CD14-positive monocyte (primary cell): ENCODE results near the gene BPHL. TPM values are rescaled to one million over a fixed set of nuclear protein-coding genes. Genes with fewer than 3 reads are reported as not detected.

Experiments used
- DNase-seq, 3 donors: peaks; one replicate each; pipeline ENCODE4 v3.0.0-alpha.2; 2011 to 2022
- H2AFZ ChIP-seq: 2 replicates; pipeline ENCODE4 v1.6.0; 2012; ENCODE audit warnings: mild to moderate bottlenecking, low read depth, low read length, inconsistent platforms; ENCODE audit not compliant: insufficient read depth, poor library complexity, severe bottlenecking
- H3K27ac ChIP-seq, 2 donors: 1 replicate in 1 of 2; 2 replicates in 1 of 2; pipeline ENCODE4 v1.5.1; 2012 to 2013; ENCODE audit warnings: low read length in 2 of 2, control low read depth in 1 of 2, inconsistent platforms in 1 of 2, low read depth in 1 of 2, mild to moderate bottlenecking in 1 of 2
- H3K27me3 ChIP-seq, 2 donors: one replicate each; pipeline versions ENCODE4 v1.6.0 to v1.6.1; 2011 to 2013; ENCODE audit warnings: low read length in 2 of 2; ENCODE audit not compliant: control insufficient read depth in 2 of 2, insufficient read depth in 2 of 2
- H3K36me3 ChIP-seq, 2 donors: replicated peaks in 1 of 2; 1 replicate in 1 of 2; 2 replicates in 1 of 2; pipeline versions ENCODE4 v1.5.1 to v1.6.1; 2012 to 2013; ENCODE audit warnings: low read length in 2 of 2, control low read depth in 1 of 2, inconsistent platforms in 1 of 2, mild to moderate bottlenecking in 1 of 2; ENCODE audit not compliant: insufficient read depth in 2 of 2, control insufficient read depth in 1 of 2
- H3K4me1 ChIP-seq, 2 donors: 1 replicate in 1 of 2; 2 replicates in 1 of 2; pipeline versions ENCODE4 v1.5.1 to v1.6.1; 2012 to 2013; ENCODE audit warnings: low read length in 2 of 2, control low read depth in 1 of 2, inconsistent platforms in 1 of 2, mild to moderate bottlenecking in 1 of 2, moderate library complexity in 1 of 2; ENCODE audit not compliant: insufficient read depth in 2 of 2, control insufficient read depth in 1 of 2
- H3K4me2 ChIP-seq: replicated peaks from 2 replicates; pipeline ENCODE3; 2012; ENCODE audit warnings: low read length, moderate library complexity, mild to moderate bottlenecking; ENCODE audit not compliant: poor library complexity, severe bottlenecking; ENCODE audit errors: extremely low read depth
- H3K4me3 ChIP-seq, 3 experiments: fragments of 200-600 bp in 1 of 3; sonication (generic) in 1 of 3; replicated peaks in 1 of 3; 1 replicate in 2 of 3; 2 replicates in 1 of 3; pipeline ENCODE4 v1.5.1; 2011 to 2013; ENCODE audit warnings: low read length in 3 of 3, mild to moderate bottlenecking in 3 of 3, control low read depth in 2 of 3, low read depth in 2 of 3, inconsistent platforms in 1 of 3, moderate library complexity in 1 of 3
- H3K79me2 ChIP-seq: 2 replicates; pipeline ENCODE4 v1.6.0; 2012; ENCODE audit warnings: mild to moderate bottlenecking, control low read depth, inconsistent platforms, low read length, moderate library complexity; ENCODE audit not compliant: insufficient read depth
- H3K9ac ChIP-seq: 2 replicates; pipeline ENCODE4 v1.6.0; 2017; ENCODE audit warnings: low read length, mild to moderate bottlenecking; ENCODE audit not compliant: insufficient read depth, poor library complexity, severe bottlenecking
- H3K9me3 ChIP-seq, 2 donors: replicated peaks in 1 of 2; 1 replicate in 1 of 2; 2 replicates in 1 of 2; pipeline versions ENCODE4 v1.5.1 to v1.6.1; 2012 to 2013; ENCODE audit warnings: low read length in 2 of 2, control low read depth in 1 of 2; ENCODE audit not compliant: control insufficient read depth in 1 of 2, insufficient read depth in 1 of 2
- H4K20me1 ChIP-seq: 2 replicates; pipeline ENCODE4 v1.6.0; 2012; ENCODE audit warnings: mild to moderate bottlenecking, low read length, control low read depth, moderate library complexity; ENCODE audit not compliant: insufficient read depth
- H3K27ac Mint-ChIP-seq, 7 donors: one replicate each; pipeline ENCODE4 v1.8.0; 2020; ENCODE audit warnings: mild to moderate bottlenecking in 7 of 7, mixed read lengths in 7 of 7, moderate library complexity in 6 of 7, inconsistent platforms in 2 of 7
- H3K27me3 Mint-ChIP-seq, 3 donors: one replicate each; pipeline ENCODE4 v1.8.0; 2021 to 2022; ENCODE audit warnings: low read depth in 3 of 3, mild to moderate bottlenecking in 3 of 3, mixed read lengths in 3 of 3, moderate library complexity in 3 of 3, inconsistent platforms in 1 of 3
- H3K36me3 Mint-ChIP-seq, 2 donors: one replicate each; pipeline ENCODE4 v1.8.0; 2020; ENCODE audit warnings: mixed read lengths in 2 of 2, inconsistent platforms in 1 of 2, mild to moderate bottlenecking in 1 of 2
- H3K4me1 Mint-ChIP-seq: one replicate; pipeline ENCODE4 v1.8.0; 2020; ENCODE audit warnings: mild to moderate bottlenecking, mixed read lengths
- H3K4me3 Mint-ChIP-seq, 2 donors: one replicate each; pipeline ENCODE4 v1.8.0; 2020; ENCODE audit warnings: mild to moderate bottlenecking in 2 of 2, mixed read lengths in 2 of 2, moderate library complexity in 1 of 2
- H3K9me3 Mint-ChIP-seq, 7 donors: one replicate each; pipeline ENCODE4 v1.8.0; 2020 to 2022; ENCODE audit warnings: mixed read lengths in 7 of 7, mild to moderate bottlenecking in 6 of 7, moderate library complexity in 6 of 7, inconsistent platforms in 2 of 7
- CTCF ChIP-seq: fragments of 200-600 bp; IDR thresholded peaks from one replicate; pipeline ENCODE4 v1.8.0; 2022; ENCODE audit warnings: antibody characterized with exemption, mild to moderate bottlenecking
- WGBS: methylation state at CpG from one replicate; pipeline ENCODE4 v1.1.5; 2013; ENCODE audit warnings: missing lambda C conversion rate; ENCODE audit not compliant: insufficient coverage; 5-methylcytosine and 5-hydroxymethylcytosine counted together
- intact Hi-C, 2 donors: fragments of 100-400 bp; cut with micrococcal nuclease; formaldehyde crosslinking; loops; one replicate each; pipeline versions ENCODE4 v1.15.0 to v1.15.1; 2023
- polyA minus RNA-seq: library from RNA; depleted of rRNA, polyadenylated mRNA; stranded (reverse); fragments of >200 nt; gene quantifications from 2 replicates; pipeline ENCODE4 v1.2.3, GENCODE V29; 2012
- polyA plus RNA-seq, 3 donors: library from polyadenylated mRNA; depleted of rRNA in 1 of 3; unstranded in 2 of 3; stranded (reverse) in 1 of 3; fragments of 300-500 nt in 2 of 3; fragments of >200 nt in 1 of 3; fragmentation: Illumina TruSeq in 2 of 3; gene quantifications; 1 replicate in 2 of 3; 2 replicates in 1 of 3; pipeline ENCODE4 v1.2.3, GENCODE V29; 2012 to 2021
- total RNA-seq, 12 experiments: library from RNA in 1 of 12; stranded (reverse) in 1 of 12; fragments of 120-200 nt in 1 of 12; gene quantifications; one replicate each; pipeline ENCODE4 v1.2.4 and lab custom pipeline; 2013 to 2026; ENCODE audit warnings: mixed read lengths in 6 of 12, inconsistent platforms in 1 of 12

Gene BPHL
- total RNA-seq (2013), result 5.1 TPM
- polyA plus RNA-seq, result 1 to 10 TPM; 4.6 to 7.8 (median 5.9) TPM
- polyA minus RNA-seq, result 1.5 and 1.9 TPM in 2 replicates
- 1.0 to 5.9 (median 2.2) reads per million in 11 experiments for total RNA-seq (lab: John Stamatoyannopoulos, UW)

DNA sequence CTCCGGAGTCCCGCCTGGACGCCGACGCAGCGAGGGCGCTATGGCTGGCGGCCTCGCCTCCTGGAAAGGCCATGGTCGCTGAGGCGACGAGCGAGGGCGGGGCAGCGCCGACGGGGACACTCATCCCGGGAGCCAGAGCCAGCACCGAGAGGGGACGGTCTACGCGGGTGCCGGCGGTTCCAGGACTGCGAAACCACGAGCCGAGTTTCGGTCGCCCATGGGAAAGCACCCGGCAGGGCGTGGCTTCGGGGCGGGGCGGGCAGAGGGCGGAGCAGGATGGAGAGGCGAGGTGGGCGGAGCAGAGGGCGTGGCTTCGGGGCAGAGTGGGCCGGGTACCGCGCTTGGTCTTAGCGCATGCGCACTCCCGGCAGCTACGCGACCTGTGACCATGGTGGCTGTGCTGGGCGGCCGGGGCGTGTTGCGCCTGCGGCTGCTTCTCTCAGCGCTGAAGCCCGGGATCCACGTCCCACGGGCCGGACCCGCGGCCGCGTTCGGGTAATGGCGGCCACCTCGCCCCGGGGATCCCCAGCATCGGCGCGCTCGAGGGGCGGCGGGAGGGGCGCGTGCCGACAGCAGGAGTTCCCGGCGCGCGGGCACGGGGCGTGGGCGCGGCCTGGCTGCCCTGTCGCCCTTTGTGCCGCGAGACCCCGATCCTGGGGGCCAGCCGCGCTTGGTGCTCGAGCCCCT lies at the start of gene BPHL:
TSS of gene BPHL (plus strand) at position 359 of the 687 bp plus-strand sequence. CDS start at position 389, 30 bp downstream.
- Mint-ChIP-seq H3K27ac (peak within 1 kb of the TSS; percentile 86 to 97 (median 93)), H3K36me3 (peaks cover 20 to 22% of the 10 kb centered on the region in 2 donors), H3K4me1 (peaks cover 31% of the 10 kb centered on the region), H3K4me3 (peak within 1 kb of the TSS; percentile 83 to 92), H3K27me3 (peaks cover 3 to 10% (median 4%) of the 10 kb centered on the region in 3 donors), H3K9me3 (no peaks in the 10 kb centered on the region)
- Histone ChIP-seq H3K27me3 (no peaks in the 10 kb centered on the region), H3K4me2 (peak within 1 kb of the TSS; percentile 92), H3K4me1 (peaks cover 18 to 24% of the 10 kb centered on the region in 2 donors), H3K79me2 (no peaks in the 10 kb centered on the region), H4K20me1 (peaks cover 11% of the 10 kb centered on the region), H2AFZ (peak within 1 kb of the TSS; percentile 98), H3K27ac (peak within 1 kb of the TSS; percentile 87 to 89), H3K9ac (peak within 1 kb of the TSS; percentile 84), H3K36me3 (peaks cover 11 to 21% of the 10 kb centered on the region in 2 donors), H3K9me3 (no peaks in the 10 kb centered on the region), H3K4me3 (peak within 1 kb of the TSS; percentile 57 to 83 (median 62))
- intact Hi-C loops, result loop anchor here (2.0 to 5.0 kb wide), 6 partner anchors 44 to 1884 kb away; partner anchors contain the start of genes PSMG4 (in 2 of the 2), RIPK1 (in 2 of the 2) and RPP40 (in 1 of the 2)
- WGBS, result under 1% methylated on average over 89 of the region's 89 CpGs
- TF ChIP-seq CTCF, result no peak
- peak; percentile 96 to 99 (median 97) for DNase-seq

DNA sequence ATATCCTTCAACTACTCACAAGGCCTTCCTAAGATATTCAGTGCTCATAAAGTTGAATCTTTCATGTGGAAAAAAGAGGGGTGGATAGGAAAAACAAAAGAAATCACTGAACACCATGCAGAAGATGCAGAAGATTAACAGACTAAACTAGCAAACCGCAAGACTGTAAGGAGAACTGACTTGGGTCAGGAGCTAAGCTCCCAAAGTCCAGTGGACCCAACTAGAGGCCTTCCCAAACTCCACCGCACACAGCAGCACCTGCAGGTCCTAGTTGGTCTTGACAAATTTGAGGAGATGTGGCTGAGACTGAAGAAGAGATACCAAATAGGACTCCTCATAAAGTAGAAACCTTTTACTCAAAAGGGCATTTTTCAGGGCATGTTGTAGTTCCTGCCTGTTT lies 46.9 kb upstream of the BPHL start:
- no peak for TF ChIP-seq CTCF
- DNase-seq, result no peak
- peak overlapping the region in 2 of 7 donors; percentile 8 to 42 for H3K27ac Mint-ChIP-seq
- Histone ChIP-seq H3K27me3 (no peaks in the 10 kb centered on the region), H3K79me2 (peaks cover 89% of the 10 kb centered on the region), H2AFZ (no peak overlapping the region), H3K36me3 (peaks cover 7 to 19% of the 10 kb centered on the region in 2 donors), H3K9ac (no peak overlapping the region), H3K9me3 (no peaks in the 10 kb centered on the region), H3K4me3 (no peak overlapping the region), H3K4me2 (no peak overlapping the region), H4K20me1 (peaks cover 84% of the 10 kb centered on the region), H3K27ac (no peak overlapping the region), H3K4me1 (peaks cover 20 to 40% of the 10 kb centered on the region in 2 donors)
- no peaks in the 10 kb centered on the region for H3K27me3 Mint-ChIP-seq
- peaks cover 41% of the 10 kb centered on the region for H3K4me1 Mint-ChIP-seq
- H3K9me3 Mint-ChIP-seq, result no peaks in the 10 kb centered on the region
- H3K36me3 Mint-ChIP-seq, result peaks cover 10 to 30% of the 10 kb centered on the region in 2 donors
- intact Hi-C loops, result no loop called here
- no peak overlapping the region for H3K4me3 Mint-ChIP-seq
- 100% methylated on average over 1 of the region's 2 CpGs for WGBS
